SU-DHL-6 (cell line): Measurements from ENCODE around the gene FAM3C.
"Not testable (repeated sequence)": the region's sequence is repeated elsewhere in the genome, so short reads cannot be mapped to it uniquely, and the experiment has no call there.

ENCODE experiments used
- H2AFZ ChIP-seq: fragments of 200-600 bp; sonication (generic); 2 replicates; pipeline ENCODE4 v1.6.1; 2014; ENCODE audit warnings: low read depth, mild to moderate bottlenecking, moderate library complexity, mixed read lengths, antibody characterized with exemption, low read length; ENCODE audit not compliant: severe bottlenecking
- H3F3A ChIP-seq: fragments of 200-600 bp; shearing (Covaris generic); 2 replicates; pipeline ENCODE4 v1.6.0; 2016; ENCODE audit warnings: antibody characterized with exemption, mild to moderate bottlenecking; ENCODE audit not compliant: insufficient read depth
- H3K27ac ChIP-seq: fragments of 200-600 bp; sonication (generic); 2 replicates; pipeline ENCODE4 v1.5.1; 2016; ENCODE audit warnings: low read depth, mild to moderate bottlenecking, low read length, moderate library complexity, mixed read lengths
- H3K27me3 ChIP-seq: fragments of 200-600 bp; sonication (generic), shearing (Covaris generic); 2 replicates; pipeline ENCODE4 v1.6.0; 2014; ENCODE audit warnings: mild to moderate bottlenecking, low read length
- H3K36me3 ChIP-seq: fragments of 200-600 bp; sonication (generic); 2 replicates; pipeline ENCODE4 v1.6.1; 2014; ENCODE audit warnings: mild to moderate bottlenecking, low read length, mixed read lengths
- H3K4me2 ChIP-seq: fragments of 300-600, 200-600 bp; shearing (Covaris generic), sonication (generic); 2 replicates; pipeline ENCODE4 v1.6.0; 2014; ENCODE audit warnings: low read length, low read depth, mild to moderate bottlenecking; ENCODE audit not compliant: poor library complexity, severe bottlenecking
- H3K4me3 ChIP-seq: fragments of 200-600 bp; sonication (generic); 2 replicates; pipeline ENCODE4 v1.5.1; 2014; ENCODE audit warnings: antibody characterized with exemption, low read length, mild to moderate bottlenecking, mixed read lengths; ENCODE audit not compliant: insufficient read depth, poor library complexity, severe bottlenecking
- H3K79me2 ChIP-seq: fragments of 200-600 bp; sonication (generic); 2 replicates; pipeline ENCODE4 v1.6.1; 2014; ENCODE audit warnings: mild to moderate bottlenecking, low read length, moderate library complexity; ENCODE audit not compliant: insufficient read depth
- H3K9ac ChIP-seq: fragments of 200-600 bp; sonication (generic); 2 replicates; pipeline ENCODE4 v1.7.0; 2014; ENCODE audit warnings: mild to moderate bottlenecking, low read length
- H3K9me2 ChIP-seq: fragments of 200-600 bp; sonication (generic); replicated peaks from 2 replicates; pipeline ENCODE4 v1.6.1; 2014; ENCODE audit warnings: low read length; ENCODE audit not compliant: insufficient read depth
- H3K9me3 ChIP-seq: fragments of 200-600 bp; sonication (generic); 2 replicates; pipeline ENCODE4 v1.6.1; 2014; ENCODE audit warnings: low read length, mixed read lengths; ENCODE audit not compliant: insufficient read depth
- H4K20me1 ChIP-seq: fragments of 200-600 bp; sonication (generic); 2 replicates; pipeline ENCODE4 v1.6.1; 2014; ENCODE audit warnings: low read depth, mild to moderate bottlenecking, antibody characterized with exemption, low read length, moderate library complexity, mixed read lengths
- CTCF ChIP-seq: fragments of 200-600 bp; sonication (generic); IDR thresholded peaks from one replicate; pipeline ENCODE4 v1.5.1; 2017; ENCODE audit warnings: antibody characterized with exemption, mild to moderate bottlenecking, low read length, moderate library complexity; ENCODE audit not compliant: insufficient read depth, poor library complexity, severe bottlenecking
- EZH2phosphoT487 ChIP-seq: fragments of 200-600 bp; sonication (generic), shearing (Covaris generic); conservative IDR thresholded peaks from 2 replicates; pipeline ENCODE4 v1.6.1; 2018; ENCODE audit warnings: mild to moderate bottlenecking, antibody characterized with exemption, low read length, moderate library complexity, mixed read lengths

Gene FAM3C

GRCh38 chr7:121433775-121434174 lies 37.7 kb upstream of the FAM3C start:
- Histone ChIP-seq H3K27ac (no peak overlapping the region), H3K9ac (no peak overlapping the region), H3F3A (no peaks in the 10 kb centered on the region), H3K4me3 (no peak overlapping the region), H2AFZ (no peak overlapping the region), H3K4me2 (no peak overlapping the region), H3K27me3 (no peaks in the 10 kb centered on the region), H3K79me2 (no peaks in the 10 kb centered on the region), H4K20me1 (no peaks in the 10 kb centered on the region), H3K9me3 (no peaks in the 10 kb centered on the region), H3K9me2 (no peaks in the 10 kb centered on the region), H3K36me3 (no peaks in the 10 kb centered on the region)
- TF ChIP-seq EZH2phosphoT487 (no peak), CTCF (no peak)

GRCh38 chr7:121432486-121432885 lies 36.4 kb upstream of the FAM3C start:
- H3K27ac ChIP-seq, H3K27me3 ChIP-seq, H3K9me3 ChIP-seq, H3K9me2 ChIP-seq, H4K20me1 ChIP-seq, H3K4me2 ChIP-seq, H2AFZ ChIP-seq, H3F3A ChIP-seq, H3K4me3 ChIP-seq, H3K9ac ChIP-seq, H3K36me3 ChIP-seq, H3K79me2 ChIP-seq: not testable (repeated sequence)

- TF ChIP-seq EZH2phosphoT487 = no peak
- no peak for TF ChIP-seq CTCF
- no peak overlapping the region for H3K27ac ChIP-seq
Observed at GRCh38 chr7:121431996-121432395, 35.9 kb upstream of the FAM3C start.

GRCh38 chr7:121431389-121431995 lies 35.4 kb upstream of the FAM3C start:
- H3K9ac ChIP-seq = no peak overlapping the region
- H4K20me1 ChIP-seq = no peaks in the 10 kb centered on the region
- TF ChIP-seq CTCF = no peak
- TF ChIP-seq EZH2phosphoT487 = no peak
- no peaks in the 10 kb centered on the region for H3K36me3 ChIP-seq
- H3K4me3 ChIP-seq = no peak overlapping the region
- no peaks in the 10 kb centered on the region for H3K27me3 ChIP-seq
- H3K79me2 ChIP-seq = no peaks in the 10 kb centered on the region
- H3K9me3 ChIP-seq = no peaks in the 10 kb centered on the region
- no peak overlapping the region for H2AFZ ChIP-seq
- no peaks in the 10 kb centered on the region for H3F3A ChIP-seq
- H3K9me2 ChIP-seq = no peaks in the 10 kb centered on the region
- H3K4me2 ChIP-seq = no peak overlapping the region
- H3K27ac ChIP-seq = no peak overlapping the region

More at GRCh38 chr7:121431996-121432395, 35.9 kb upstream of the FAM3C start:
- no peaks in the 10 kb centered on the region for H3K79me2 ChIP-seq
- H3K9me2 ChIP-seq = no peaks in the 10 kb centered on the region
- no peaks in the 10 kb centered on the region for H3K9me3 ChIP-seq
- H3K27me3 ChIP-seq = no peaks in the 10 kb centered on the region
- no peak overlapping the region for H3K9ac ChIP-seq
- H3K4me3 ChIP-seq = no peak overlapping the region
- H3K4me2 ChIP-seq = no peak overlapping the region
- H4K20me1 ChIP-seq = no peaks in the 10 kb centered on the region
- H3K36me3 ChIP-seq = no peaks in the 10 kb centered on the region
- no peaks in the 10 kb centered on the region for H3F3A ChIP-seq
- H2AFZ ChIP-seq = no peak overlapping the region
